ENCODE results near the gene RNF32.
A peak's percentile ranks its signal among the peaks of the same experiment; 100 is the strongest.

The RNF32 gene

DNA sequence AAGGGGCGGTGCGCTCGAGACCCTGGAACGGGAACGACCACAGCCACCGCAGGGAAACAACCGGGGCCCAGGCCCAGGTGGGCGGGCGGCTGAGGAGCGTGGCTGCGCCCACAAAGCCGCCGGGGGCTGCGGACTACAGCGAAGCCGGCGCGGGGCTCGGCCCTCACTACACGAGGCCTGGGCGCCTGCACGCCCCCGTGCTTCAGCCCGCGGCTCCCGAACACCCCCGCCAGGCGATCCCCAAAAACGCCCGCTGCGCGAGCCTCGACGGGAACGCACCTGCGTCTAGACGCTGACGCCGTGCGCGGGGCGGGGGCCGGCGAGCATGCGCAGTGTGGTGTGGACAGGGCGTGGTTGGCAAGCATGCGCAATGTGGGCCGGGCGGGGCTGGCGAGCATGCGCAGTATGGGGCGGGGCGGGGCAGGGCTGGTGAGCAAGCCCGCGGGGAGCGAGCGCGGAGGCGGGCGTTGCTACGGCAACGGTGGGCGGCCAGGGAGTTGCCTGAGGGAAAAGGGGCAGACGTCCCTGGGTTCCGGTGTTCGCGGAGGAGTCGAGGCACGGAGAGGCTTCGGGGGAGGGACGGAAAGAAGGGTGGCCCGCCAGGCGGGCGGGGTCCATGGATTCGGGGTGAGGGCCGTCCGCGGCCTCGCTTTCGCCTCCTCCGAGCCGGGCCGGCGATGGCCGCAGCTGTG, at the start of gene RNF32:
RNF32 (plus strand) TSS at position 518 of the 692 bp plus-strand sequence. CDS start 3,104 bp downstream, outside the sequence.
- peak; percentile 92 for DNase-seq

DNA sequence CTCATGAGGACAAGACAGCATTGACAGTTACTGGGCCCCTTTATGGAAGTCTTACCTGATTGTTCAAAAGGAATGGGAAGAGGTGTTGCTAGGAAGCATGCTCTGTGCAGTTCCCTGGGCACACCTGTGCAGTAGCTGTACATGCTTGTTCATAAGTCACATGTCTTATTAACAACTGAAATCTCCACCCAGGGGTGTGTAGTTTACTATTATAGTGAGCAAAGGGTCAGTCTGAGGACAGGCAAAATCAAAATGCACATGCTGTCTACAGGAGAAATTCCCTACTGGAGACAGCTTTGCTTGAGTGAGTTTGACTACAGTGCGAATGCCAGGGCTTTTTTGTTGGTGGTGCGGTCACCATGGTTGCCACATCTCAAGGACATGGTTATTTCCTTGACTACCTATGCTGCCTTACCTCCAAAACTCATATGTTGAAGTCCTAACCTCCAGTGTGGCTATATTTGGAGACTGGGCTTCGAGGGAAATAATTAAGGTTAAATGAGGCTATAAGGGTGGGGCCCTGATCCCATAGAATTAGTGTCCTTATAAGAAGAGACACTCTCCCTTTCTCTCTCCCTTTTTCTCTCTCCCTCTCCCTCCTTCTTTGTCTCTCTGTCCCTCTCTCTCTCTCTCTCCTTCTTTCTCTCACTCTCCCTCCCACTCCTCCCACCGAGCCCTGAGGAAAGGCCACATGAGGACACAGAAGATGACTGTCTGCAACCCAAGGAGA, 48.3 kb upstream of the RNF32 start:
- DNase-seq = no peak

DNA sequence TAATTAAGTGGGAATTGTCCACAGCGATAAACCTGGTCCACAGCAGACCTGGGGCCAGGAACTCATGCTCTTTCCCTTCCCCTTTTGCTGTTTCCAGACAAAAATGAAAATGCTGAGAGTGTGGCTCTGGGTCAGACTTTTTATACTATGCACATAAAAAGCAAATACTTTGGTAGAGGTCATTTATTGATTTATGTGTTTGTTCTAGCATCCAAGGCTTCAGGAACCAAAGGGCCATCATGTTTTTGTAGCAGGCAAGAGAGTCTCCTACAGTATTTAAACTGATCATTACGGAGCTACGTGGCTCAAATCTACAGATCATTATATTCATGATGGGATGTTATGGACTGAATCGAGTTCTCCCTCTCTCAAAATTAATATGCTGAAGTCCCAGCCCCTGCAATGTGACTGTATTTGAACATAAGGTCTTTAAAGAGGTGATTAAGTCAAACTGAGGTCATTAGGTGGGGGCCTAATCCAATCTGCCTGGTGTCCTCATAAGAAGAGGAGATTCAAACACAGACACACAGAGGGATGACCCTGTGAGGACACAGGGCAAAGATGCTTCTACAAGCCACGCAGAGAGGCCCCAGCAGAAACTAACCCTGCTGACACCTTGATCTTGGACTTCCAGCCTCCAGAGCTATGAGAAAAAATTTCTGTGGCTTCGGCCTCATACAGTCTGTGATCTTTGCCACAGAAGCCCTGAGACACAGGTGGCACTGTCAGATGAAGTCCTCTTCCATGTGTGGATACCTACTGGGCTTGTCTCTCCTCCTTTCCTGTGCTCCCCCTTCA, 46.1 kb upstream of the RNF32 start:
- no peak for DNase-seq

DNA sequence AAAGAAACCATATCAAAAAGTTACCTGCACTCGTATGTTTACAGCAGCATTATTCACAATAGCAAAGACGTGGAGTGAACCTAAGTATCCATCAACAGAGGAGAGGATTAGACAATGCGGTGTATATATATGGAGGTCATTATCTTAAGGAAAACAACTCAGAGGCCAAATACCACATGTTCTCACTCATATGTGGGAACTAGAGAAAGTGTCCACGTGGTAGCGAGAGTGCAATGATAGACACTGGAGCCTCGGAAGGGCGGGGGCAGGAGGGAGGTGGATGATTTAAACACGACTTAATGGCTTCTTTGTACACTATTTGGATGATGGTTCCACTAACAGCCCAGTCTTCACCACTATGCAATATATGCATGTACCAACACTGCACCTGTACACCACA, 40.1 kb upstream of the RNF32 start:
- DNase-seq = no peak

DNA sequence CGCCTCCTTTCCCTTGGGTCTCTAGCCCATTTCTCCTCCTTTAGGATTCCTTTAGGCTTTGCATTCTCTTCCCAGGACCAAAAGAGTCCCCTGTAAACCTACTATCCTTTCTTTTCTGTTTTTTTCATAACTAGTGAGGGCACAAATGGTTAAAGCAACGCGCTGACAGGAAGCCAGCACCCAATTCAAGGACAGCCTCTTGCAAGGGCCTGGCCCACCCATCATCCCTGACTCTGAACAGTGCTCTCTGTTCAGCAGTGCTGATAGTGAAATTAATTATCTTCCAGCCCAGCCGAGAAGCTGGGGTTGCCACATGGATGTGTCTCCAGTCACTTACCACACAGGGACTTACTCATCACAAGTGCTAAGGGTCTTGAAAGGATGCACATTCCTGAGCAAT, 38.3 kb upstream of the RNF32 start:
- DNase-seq = no peak

DNA sequence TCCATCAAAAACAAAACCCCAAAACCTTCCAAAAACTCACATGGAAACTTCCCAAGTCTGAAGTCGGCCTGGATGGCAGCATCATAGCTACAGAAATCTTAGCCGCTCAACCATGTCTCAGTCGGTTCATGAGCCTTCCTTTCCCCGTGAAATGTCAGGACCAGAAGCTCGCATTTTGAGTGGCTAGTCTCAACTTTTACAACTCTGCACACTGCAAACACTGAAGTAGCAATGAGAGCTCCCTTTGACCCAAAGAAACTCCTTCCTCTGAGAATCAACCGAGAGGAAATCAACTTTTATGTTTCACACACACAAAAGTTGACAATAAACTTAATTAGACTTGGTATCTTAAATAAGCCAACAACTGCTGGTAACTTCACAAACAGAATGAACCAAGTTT, 37.6 kb upstream of the RNF32 start:
- DNase-seq = no peak

DNA sequence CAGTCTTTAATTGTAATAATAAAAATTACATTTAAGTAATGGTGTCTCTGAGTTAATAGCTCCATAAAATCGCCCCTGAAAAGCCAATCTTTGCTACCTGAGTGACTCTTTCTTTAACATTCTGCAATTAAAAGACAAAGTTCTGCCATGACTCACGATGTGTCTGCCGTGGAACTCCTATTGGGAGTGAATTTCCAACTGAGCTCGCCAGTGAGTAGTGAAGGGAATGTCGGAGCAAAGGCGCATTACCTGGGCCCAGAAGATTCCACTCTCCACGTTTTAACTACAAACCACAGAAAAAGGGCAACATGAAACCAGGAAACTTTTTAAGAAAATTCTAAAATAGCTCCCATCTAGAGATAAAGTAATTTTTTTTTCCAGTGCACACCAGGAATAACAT, 36.9 kb upstream of the RNF32 start:
- DNase-seq = no peak

DNA sequence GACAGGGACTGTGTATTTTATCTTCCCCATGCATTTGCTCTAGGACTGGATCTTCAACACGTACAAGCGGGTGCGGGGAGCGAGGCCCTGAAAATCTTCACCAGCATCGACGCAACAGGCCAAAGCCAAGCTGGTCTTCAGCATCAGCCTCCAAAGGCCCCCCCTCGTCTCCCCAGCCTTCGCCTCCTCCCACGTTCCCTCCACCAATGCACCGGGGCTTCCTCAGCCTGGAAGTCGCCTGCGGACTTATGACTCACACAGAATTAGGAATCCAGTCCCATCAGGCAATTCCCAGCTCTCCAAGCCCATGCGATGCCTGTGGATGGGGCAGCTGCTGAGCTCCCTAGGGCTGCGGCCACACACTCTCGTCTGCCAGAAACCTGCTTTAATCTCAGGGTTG, 36.3 kb upstream of the RNF32 start:
- no peak for DNase-seq

DNA sequence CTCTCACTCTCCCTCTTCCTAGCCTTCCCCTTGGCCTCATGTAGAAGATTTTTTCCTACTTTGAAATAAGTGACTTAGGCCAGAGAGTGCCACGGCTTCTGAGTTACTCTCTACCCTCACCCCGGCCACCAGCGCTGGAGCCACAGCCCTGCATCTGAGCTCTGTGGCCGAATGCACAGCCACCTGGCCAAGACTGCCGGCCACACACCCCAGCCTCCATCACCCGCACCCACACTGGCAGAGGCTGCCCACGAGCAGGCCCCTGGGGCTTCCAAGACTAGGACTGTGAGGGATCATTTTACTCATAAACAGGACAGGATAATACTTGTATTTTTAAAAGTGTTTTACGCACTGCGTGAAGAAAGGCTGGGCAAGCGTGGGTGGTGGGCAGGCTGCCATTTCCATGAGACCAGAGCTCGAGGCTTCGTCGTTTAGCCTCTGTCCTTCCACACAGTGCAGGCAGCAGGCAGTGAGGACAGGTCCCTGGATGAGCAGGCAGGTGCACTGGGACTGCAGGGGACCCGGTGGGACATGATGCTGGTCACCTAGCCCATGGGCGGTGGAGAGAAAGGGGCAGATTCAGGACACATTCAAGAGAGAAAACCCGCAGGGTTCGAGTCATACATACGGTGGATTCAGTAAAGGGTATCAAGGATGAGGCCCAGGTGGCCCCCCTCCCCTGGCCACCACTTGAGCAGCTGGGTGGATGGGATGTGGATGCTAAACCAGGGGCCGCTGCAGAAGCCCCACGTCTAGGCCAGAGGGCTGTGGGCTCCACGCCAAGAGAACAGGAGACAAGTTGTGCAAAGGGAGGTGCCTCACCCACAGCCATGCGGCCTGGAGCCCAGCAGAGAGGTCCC, 35.5 kb upstream of the RNF32 start:
- DNase-seq = no peak

DNA sequence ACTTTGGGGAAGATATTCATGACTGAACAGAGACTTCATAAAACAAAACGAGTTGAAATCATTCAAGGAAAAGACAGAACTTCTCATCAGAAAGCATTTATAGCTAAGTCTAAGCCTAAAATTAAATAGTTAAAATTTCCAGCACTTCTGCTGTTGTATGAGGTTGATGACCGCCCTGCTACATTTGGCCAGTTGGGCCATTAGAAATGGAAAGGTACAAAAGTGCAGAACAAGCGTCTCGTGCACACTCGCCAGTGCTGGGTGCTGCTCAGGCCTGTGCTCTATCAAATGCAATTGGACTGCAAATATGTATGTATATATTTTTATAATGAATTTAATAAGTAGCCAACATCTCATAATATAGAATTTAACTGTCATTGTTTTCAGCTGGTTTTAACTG, 34.4 kb upstream of the RNF32 start:
- DNase-seq = no peak

DNA sequence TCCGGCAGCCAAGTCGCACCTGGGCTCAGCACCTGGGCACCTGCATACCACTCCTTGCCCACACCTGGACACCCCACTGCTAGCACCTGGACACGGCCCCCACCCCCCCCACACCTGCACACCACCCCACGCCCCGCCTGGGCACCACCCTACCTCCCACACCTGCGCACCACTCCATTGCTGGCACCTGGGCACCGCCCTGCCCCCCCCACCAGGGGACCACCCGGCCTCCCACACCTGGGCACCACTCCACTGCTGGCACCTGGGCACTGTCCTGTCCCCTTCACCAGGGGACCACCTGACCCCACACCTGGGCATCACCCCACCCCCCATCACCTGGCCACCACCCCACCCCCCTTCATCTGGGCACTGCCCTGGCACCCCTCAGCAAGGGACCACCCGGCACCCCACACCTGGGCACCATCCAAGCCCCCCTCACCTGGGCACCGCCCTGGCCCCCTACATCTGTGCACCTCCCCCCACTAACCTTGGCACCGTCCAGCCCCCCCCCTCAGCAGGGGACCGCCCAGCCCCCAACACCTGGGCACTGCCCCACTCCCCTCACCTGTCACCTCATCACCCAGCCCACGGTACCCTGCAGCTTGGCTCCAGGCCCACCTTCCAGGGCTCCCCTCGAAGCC, 33.8 kb upstream of the RNF32 start:
- DNase-seq = no peak

DNA sequence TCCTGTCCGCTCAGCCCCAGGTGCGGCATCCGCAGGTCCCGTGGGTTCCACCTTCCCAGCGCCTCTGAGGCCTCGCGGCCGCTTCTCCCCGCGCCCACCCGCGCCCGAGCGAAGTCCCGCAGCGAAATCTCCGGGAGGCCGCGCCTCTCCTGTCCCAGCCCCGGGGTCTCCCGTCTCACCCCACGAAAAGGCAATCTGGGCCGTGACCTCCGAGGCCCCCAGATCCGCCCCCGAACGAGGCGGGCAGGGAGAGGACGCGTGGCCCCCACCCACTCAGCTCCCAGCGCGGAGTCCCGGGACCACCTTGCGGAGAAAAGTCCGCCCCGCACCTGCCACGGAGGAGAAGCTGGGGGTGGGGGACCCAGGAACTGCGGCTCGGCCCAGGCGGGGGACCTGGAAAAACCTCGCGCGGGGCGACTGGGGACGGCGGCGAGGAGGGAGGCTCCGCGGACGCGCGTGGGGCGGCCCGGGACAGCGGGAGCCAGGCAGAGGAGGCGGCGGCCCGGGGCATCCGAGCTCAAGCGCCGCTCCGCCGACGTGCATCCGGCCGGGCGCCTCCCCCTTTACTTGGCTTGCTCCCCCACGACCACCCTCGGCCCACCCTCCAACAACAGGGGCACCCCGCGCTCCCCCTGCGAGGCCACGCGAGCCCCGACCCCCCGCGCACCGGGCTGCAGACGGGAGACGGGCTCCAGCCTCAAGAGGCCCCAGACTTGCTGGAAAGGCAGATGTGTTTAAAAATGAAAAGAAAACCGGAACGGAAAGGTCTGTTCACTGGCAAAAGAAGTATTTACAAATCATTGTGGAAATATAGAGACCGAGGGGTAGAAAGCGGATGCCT, 33.0 kb upstream of the RNF32 start:
- DNase-seq = no peak

DNA sequence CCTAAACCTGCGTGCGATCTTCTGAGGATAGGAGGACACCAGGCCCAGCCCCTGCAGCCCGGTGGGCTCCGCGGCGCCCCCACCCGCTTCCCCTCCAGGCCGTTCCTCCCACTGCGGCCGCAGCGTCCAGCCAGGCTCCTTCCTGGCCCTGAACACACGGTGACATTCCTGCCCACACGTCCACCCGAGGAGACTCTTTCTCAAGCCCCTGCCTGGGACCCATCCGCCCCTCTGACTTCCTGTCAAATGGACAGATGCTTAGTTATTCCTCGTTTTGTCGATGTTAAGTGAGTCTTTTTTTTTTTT, 32.4 kb upstream of the RNF32 start:
- DNase-seq = no peak

DNA sequence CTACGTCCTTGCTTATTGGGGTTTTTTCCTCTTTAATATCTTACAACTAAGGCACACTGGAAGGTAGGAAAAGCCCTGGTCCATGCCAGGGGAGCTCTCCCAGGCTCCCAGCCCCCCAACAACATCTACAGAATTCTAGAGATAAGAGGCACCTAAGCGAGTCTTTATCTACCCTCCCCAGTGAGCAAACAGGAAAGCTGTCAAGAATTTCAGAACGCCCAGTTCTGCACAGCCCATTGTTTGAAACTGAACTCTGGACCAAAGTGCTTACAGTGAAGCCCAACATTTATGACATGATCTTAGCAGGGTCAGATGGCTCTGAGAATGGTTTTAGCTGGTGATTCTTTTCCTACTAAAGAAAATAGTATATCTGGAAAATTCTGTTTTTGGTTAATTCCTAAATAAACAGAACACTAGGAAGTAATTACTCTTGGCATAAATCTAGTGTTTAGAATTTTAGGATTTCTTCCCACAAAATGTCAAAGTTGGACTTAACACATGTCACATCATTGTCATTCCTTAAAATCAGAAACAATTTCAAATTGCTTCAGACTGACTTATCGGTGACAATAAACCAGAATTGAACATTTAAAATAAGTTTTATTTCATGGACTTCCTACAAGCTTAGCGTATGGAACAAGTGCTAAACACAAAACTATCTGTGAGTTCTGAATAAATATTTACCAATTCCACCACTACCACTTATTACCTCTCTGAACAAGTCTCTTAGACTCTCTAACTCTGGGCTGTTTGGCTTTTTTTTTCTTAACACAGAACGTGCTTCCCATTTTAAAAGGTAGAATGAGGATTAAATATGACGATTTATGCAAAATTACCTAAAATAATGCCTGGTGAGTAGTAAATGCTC, 31.3 kb upstream of the RNF32 start:
- DNase-seq = no peak

DNA sequence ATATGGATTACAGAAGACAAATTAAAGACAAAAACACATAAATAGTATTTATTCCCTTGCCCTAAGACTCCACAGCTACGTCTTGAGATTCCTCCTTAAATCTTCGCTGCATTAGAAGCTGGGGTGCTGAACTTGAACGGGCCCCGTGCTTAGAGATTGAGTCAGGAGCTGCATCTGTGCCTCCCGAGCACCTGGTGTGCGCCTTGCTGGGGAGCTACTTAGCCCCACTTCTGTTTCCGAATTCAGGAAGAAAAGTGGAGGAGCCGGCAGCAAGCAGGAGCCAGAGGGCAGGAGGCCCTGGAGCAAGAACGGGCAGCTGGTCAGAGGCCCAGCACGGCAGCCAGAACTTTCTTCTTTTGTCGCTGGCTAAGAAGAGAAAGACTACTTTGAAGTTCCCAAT, 30.4 kb upstream of the RNF32 start:
- no peak for DNase-seq

DNA sequence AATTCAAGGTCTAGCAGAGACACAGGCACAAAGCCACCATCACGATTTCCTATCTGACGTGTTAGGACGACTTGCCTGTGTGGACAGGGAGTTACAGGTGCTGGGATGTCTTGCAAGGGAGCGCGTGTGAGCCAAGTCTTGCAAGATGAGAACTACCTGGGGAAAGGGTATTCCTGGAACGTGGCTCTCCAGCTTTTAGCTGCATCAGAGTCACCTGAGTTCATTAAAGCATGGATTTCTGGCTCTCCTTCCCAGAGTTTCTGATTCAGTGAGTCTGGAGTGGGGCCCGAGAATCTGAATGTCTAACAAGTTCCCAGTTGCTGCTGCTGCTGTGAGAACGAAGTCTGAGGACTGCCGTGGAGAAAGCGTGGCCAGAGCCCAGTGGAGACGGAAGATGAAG, 30.0 kb upstream of the RNF32 start:
- no peak for DNase-seq

DNA sequence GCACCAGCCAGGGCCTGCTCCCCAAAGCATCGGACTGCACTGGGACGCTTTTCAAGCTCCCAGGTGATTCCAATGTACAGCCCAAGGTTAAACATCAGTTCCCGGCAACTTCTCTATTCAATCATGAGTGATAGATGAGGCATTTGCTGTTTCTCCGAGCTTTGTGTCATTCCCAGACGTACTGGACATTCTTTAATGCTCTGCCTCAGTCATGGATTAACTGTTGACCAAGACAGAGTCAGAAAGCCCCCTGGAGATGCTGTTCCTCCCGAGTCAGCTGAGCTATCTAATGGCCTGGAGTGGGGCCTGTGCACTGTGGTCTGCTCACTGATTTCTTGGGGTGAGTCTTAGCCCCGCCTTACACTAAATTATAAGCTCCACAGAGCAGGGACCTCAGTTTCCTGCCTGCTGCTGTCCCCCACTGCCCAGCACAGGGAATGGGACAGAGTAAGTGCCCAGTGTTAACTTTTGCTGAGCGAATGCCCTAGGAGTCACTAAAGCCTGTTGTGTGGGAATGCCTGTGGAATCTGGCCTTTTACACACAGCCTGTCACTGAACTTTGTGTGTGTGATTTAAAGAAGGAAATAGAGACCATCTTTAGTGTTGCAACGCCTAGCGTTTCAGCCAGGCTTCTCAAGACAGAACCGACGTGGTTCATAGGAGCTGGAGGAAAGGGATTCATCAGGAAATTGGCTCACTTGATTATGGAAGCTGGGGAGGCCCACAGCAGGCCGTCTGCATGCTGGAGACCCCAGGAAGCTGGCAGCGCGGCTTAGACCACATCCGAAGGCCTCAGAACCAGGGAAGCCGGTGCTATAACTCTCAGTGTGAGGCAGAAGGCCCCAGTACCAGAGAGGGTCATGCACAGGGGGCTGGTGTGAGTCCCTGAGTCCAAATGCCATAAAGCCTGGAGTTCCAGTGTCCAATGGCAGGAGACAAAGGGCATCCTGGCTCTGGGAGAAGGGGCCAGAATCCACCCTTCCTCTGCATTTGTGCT, 29.3 kb upstream of the RNF32 start:
- DNase-seq = no peak

DNA sequence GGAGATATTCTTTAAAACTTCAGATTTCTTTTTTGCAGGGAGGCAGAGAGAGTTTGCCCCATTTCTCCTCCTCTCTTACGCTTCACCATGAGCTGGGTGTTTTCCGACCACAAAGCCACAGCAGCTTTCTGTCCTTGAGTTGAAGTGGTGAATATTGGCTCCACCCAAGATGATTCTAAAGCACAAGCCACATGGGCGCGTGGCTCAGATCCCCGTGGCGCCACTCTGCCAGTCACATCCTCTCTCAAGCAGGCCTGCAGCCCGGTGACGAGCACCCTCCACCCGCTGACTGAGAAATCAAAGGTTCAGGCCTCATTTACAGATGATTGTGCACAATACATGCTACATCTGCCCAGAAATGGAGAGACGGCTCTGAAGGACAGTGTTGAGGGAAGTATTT, 27.6 kb upstream of the RNF32 start:
- DNase-seq = no peak

Measured in inflammatory macrophage treated with lipopolysaccharide for 4 hours (primary cell).